ENCODE measurements around the gene HTRA3. TPM values are rescaled to one million over a fixed set of nuclear protein-coding genes. Genes with fewer than 3 reads are reported as not detected.

The HTRA3 gene
- total and polyA plus RNA-seq, 10 donors = 0.26 to 5.5 (median 2.5) TPM

GRCh38 chr4:8240211-8241041, 29.1 kb upstream of the HTRA3 start:
- Histone ChIP-seq H3K27ac (peak overlapping the region in 2 of 8 donors; percentile 41 to 44), H3K36me3 (peaks cover 0 to 74% (median 51%) of the 10 kb centered on the region in 6 donors), H3K4me1 (peaks cover 8 to 51% (median 28%) of the 10 kb centered on the region in 6 donors), H3K9me3 (no peaks in the 10 kb centered on the region), H3K27me3 (replicated peaks in 1 of 7) (peaks cover 0 to 14% (median 0%) of the 10 kb centered on the region in 7 donors), H3K4me3 (no peak overlapping the region)
- WGBS, 5 donors = 56 to 78% (median 67%) methylated on average over 19 to 26 of the region's 26 CpGs
- intact Hi-C loops (cut with DNase I; ENCODE audit: low total_unique reads) = loop anchor here (5.0 kb wide), 1 partner anchor 162 kb away; no protein-coding TSS in a partner anchor
- DNase-seq = no peak
- TF ChIP-seq POLR2AphosphoS5 (IDR thresholded peaks at IDR 0.05) = peak in 1 of 3 donors; percentile 19
- TF ChIP-seq POLR2A (IDR thresholded peaks at IDR 0.05) = no peak

GRCh38 chr4:8241211-8241779, 28.3 kb upstream of the HTRA3 start:
- TF ChIP-seq POLR2AphosphoS5 (IDR thresholded peaks at IDR 0.05) (peak in 1 of 3 donors; percentile 10), CTCF (IDR thresholded peaks at IDR 0.05 in 8 of 11, conservative IDR thresholded peaks at IDR 0.05 in 3 of 11) (no peak)
- WGBS, 5 donors = 88 to 97% (median 93%) methylated on average over 11 to 14 of the region's 14 CpGs
- peak overlapping the region in 2 of 8 donors; percentile 11 to 49 for H3K27ac ChIP-seq
- no peak overlapping the region for H3K4me3 ChIP-seq
- peaks cover 10 to 59% (median 28%) of the 10 kb centered on the region in 6 donors for H3K4me1 ChIP-seq
- no peaks in the 10 kb centered on the region for H3K9me3 ChIP-seq
- intact Hi-C loops (cut with DNase I; ENCODE audit: low total_unique reads) = loop anchor here (5.0 kb wide), 1 partner anchor 161 kb away; no protein-coding TSS in a partner anchor
- H3K36me3 ChIP-seq = peaks cover 0 to 66% (median 43%) of the 10 kb centered on the region in 6 donors
- no peak for DNase-seq
- H3K27me3 ChIP-seq (replicated peaks in 1 of 7) = peaks cover 0 to 14% (median 0%) of the 10 kb centered on the region in 7 donors

GRCh38 chr4:8241895-8242696, 27.5 kb upstream of the HTRA3 start:
- H3K36me3 ChIP-seq = peaks cover 0 to 58% (median 35%) of the 10 kb centered on the region in 6 donors
- DNase-seq = peak; percentile 96
- no peaks in the 10 kb centered on the region for H3K9me3 ChIP-seq
- peak; percentile 62 to 78 (median 65) for TF ChIP-seq POLR2AphosphoS5 (IDR thresholded peaks at IDR 0.05)
- no peak for TF ChIP-seq POLR2A (IDR thresholded peaks at IDR 0.05)
- TF ChIP-seq CTCF (IDR thresholded peaks at IDR 0.05 in 8 of 11, conservative IDR thresholded peaks at IDR 0.05 in 3 of 11) = peak; percentile 73 to 98 (median 96)
- no peak overlapping the region for H3K4me3 ChIP-seq
- H3K27ac ChIP-seq = peak overlapping the region in 3 of 8 donors; percentile 37 to 55 (median 49)
- H3K27me3 ChIP-seq (replicated peaks in 1 of 7) = peaks cover 0 to 17% (median 0%) of the 10 kb centered on the region in 7 donors
- 31 to 43% (median 38%) methylated on average over 24 to 29 of the region's 29 CpGs for WGBS, 5 donors
- peaks cover 10 to 67% (median 31%) of the 10 kb centered on the region in 6 donors for H3K4me1 ChIP-seq
- intact Hi-C loops (cut with DNase I; ENCODE audit: low total_unique reads) = loop anchor here (5.0 kb wide), 1 partner anchor 160 kb away; no protein-coding TSS in a partner anchor
